Stimulated activated CD4-positive, alpha-beta T cell treated with anti-CD3 and anti-CD28 coated beads, Interleukin-1b, Interleukin-23, amount 100 ng/mL, for 4 hours (primary cell): ENCODE results near the gene HSPA12A.
A peak's percentile ranks its signal among the peaks of the same experiment; 100 is the strongest.

ENCODE experiments used
- DNase-seq, 2 donors: peaks; one replicate each; pipeline ENCODE4 v3.0.0-alpha.2; 2020; ENCODE audit warnings: low read depth in 2 of 2

The HSPA12A gene

GRCh38 chr10:116771101-116771958, 29.0 kb upstream of the HSPA12A start:
- no peak for DNase-seq

GRCh38 chr10:116770281-116770680, 27.9 kb upstream of the HSPA12A start:
- DNase-seq: no peak

GRCh38 chr10:116769791-116770190, 27.4 kb upstream of the HSPA12A start:
- no peak for DNase-seq

- DNase-seq: no peak
Measured at GRCh38 chr10:116769368-116769767, 27.0 kb upstream of the HSPA12A start.

GRCh38 chr10:116768786-116769185, 26.4 kb upstream of the HSPA12A start:
- DNase-seq: no peak

- no peak for DNase-seq
Measured at GRCh38 chr10:116766837-116767634, 24.7 kb upstream of the HSPA12A start.

- DNase-seq: no peak
Measured at GRCh38 chr10:116766241-116766827, 24.0 kb upstream of the HSPA12A start.

- DNase-seq: peak in 1 of 2 donors; percentile 21
Measured at GRCh38 chr10:116765648-116766081, 23.3 kb upstream of the HSPA12A start.

- no peak for DNase-seq
Measured at GRCh38 chr10:116764979-116765378, 22.6 kb upstream of the HSPA12A start.

GRCh38 chr10:116763440-116763839, 21.1 kb upstream of the HSPA12A start:
- no peak for DNase-seq

GRCh38 chr10:116761883-116762282, 19.5 kb upstream of the HSPA12A start:
- DNase-seq: no peak

GRCh38 chr10:116760919-116761318, 18.6 kb upstream of the HSPA12A start:
- no peak for DNase-seq

- no peak for DNase-seq
Measured at GRCh38 chr10:116757246-116757645, 14.9 kb upstream of the HSPA12A start.

- no peak for DNase-seq
Measured at GRCh38 chr10:116756277-116756676, 13.9 kb upstream of the HSPA12A start.

GRCh38 chr10:116753759-116754158, 11.4 kb upstream of the HSPA12A start:
- DNase-seq: no peak

- DNase-seq: no peak
Measured at GRCh38 chr10:116752969-116753665, 10.8 kb upstream of the HSPA12A start.

- no peak for DNase-seq
Measured at GRCh38 chr10:116752563-116752962, 10.2 kb upstream of the HSPA12A start.

- DNase-seq: no peak
Measured at GRCh38 chr10:116748471-116748870, 6.1 kb upstream of the HSPA12A start.

- DNase-seq: no peak
Measured at GRCh38 chr10:116748041-116748440, 5.7 kb upstream of the HSPA12A start.

GRCh38 chr10:116747325-116747724, 5.0 kb upstream of the HSPA12A start:
- DNase-seq: no peak

GRCh38 chr10:116744885-116745284, 2.5 kb upstream of the HSPA12A start:
- no peak for DNase-seq
